Fibroblast of pulmonary artery (primary cell): Measurements from ENCODE around the gene BCL3.
A peak's percentile ranks its signal among the peaks of the same experiment; 100 is the strongest.

Experiments used
- DNase-seq: peaks from one replicate; pipeline ENCODE4 v3.0.0-alpha.2; 2010; ENCODE audit warnings: low read depth
- H3K4me3 ChIP-seq: replicated peaks from 2 replicates; pipeline ENCODE4 v1.5.1; 2011; ENCODE audit warnings: low read depth, mild to moderate bottlenecking, control low read depth, low read length, moderate library complexity
- TF ChIP-seq, protein P1 (sequence below): IDR thresholded peaks from 2 replicates; pipeline ENCODE4 v1.5.1; 2011; ENCODE audit warnings: mild to moderate bottlenecking, control low read depth, low read length, inconsistent platforms; ENCODE audit errors: missing control alignments

Gene BCL3

GRCh38 chr19:44758596-44758995 is 10.1 kb downstream of the BCL3 start:
- H3K4me3 ChIP-seq, result peak overlapping the region; percentile 47
- no peak for DNase-seq

GRCh38 chr19:44759083-44759804 is 10.7 kb downstream of the BCL3 start:
- DNase-seq, result no peak
- H3K4me3 ChIP-seq, result no peak overlapping the region
- TF ChIP-seq, protein P1, sequence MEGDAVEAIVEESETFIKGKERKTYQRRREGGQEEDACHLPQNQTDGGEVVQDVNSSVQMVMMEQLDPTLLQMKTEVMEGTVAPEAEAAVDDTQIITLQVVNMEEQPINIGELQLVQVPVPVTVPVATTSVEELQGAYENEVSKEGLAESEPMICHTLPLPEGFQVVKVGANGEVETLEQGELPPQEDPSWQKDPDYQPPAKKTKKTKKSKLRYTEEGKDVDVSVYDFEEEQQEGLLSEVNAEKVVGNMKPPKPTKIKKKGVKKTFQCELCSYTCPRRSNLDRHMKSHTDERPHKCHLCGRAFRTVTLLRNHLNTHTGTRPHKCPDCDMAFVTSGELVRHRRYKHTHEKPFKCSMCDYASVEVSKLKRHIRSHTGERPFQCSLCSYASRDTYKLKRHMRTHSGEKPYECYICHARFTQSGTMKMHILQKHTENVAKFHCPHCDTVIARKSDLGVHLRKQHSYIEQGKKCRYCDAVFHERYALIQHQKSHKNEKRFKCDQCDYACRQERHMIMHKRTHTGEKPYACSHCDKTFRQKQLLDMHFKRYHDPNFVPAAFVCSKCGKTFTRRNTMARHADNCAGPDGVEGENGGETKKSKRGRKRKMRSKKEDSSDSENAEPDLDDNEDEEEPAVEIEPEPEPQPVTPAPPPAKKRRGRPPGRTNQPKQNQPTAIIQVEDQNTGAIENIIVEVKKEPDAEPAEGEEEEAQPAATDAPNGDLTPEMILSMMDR, result no peak

More at GRCh38 chr19:44758596-44758995, 10.1 kb downstream of the BCL3 start:
- TF ChIP-seq, protein P1, result no peak

DNA sequence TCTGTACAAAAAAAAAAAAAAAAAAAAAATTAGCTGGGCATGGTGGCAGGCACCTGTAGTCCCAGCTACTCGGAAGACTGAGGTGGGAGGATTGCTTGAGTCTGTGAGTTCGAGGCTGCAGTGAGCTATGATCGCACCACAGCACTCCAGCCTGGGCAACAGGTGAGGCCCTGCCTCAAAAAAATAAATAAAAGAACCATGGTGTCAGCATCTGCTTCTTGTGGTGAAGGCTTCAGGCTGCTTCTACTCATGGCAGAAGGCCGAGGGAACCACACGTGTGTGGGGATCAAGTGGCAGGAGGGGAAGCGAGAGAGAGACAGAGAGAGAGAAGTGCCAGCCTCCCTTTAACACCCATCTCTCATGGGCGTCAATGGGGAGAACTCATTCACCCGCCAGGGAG is 13.5 kb downstream of the BCL3 start:
- H3K4me3 ChIP-seq, result no peak overlapping the region
- TF ChIP-seq, protein P1, result no peak
- no peak for DNase-seq

GRCh38 chr19:44765033-44765948 is 16.8 kb downstream of the BCL3 start:
- TF ChIP-seq, protein P1, result no peak
- peak; percentile 50 for DNase-seq
- no peak overlapping the region for H3K4me3 ChIP-seq

DNA sequence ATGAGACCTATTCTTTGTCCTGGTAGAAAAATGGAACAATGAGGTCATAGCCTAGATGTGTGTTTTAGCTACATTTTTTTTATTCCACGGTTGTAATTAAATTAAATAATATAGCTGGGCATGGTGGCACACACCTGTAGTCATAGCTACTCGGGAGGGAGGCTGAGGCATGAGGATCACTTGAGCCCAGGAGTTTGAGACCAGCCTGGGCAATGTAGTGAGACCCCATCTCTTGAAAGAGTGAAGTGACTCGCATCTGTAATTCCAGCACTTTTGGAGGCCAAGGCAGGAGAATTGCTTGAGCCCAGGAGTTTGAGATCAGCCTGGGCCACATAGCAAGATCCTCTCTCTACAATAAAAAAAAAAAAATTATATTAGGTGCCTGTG is 17.4 kb downstream of the BCL3 start:
- no peak overlapping the region for H3K4me3 ChIP-seq

GRCh38 chr19:44767295-44768180 is 19.0 kb downstream of the BCL3 start:
- TF ChIP-seq, protein P1, result no peak
- DNase-seq, result no peak

More for the DNA sequence above, 17.4 kb downstream of the BCL3 start:
- TF ChIP-seq, protein P1, result no peak
- DNase-seq, result no peak

More at GRCh38 chr19:44767295-44768180, 19.0 kb downstream of the BCL3 start:
- H3K4me3 ChIP-seq, result no peak overlapping the region
